Right lobe of liver (tissue), 6 donors: Measurements from ENCODE around the gene GRID1. TPM values are rescaled to one million over a fixed set of nuclear protein-coding genes. Genes with fewer than 3 reads are reported as not detected.

Experiments
- ATAC-seq, 4 donors: fragments of 200-7000 bp; cut with Tn5 transposase; one replicate each; pipeline ENCODE4 v1.9.1; 2020; ENCODE audit warnings: mild to moderate bottlenecking in 4 of 4, moderate library complexity in 4 of 4
- DNase-seq, 3 donors: peaks; one replicate each; pipeline ENCODE4 v3.0.0-alpha.2; 2020
- H3K27ac ChIP-seq, 3 donors: fragments of 200-600 bp; one replicate each; pipeline ENCODE4 v1.8.0; 2022
- H3K27me3 ChIP-seq, 2 donors: fragments of 200-600 bp; one replicate each; pipeline ENCODE4 v1.8.0; 2022
- H3K36me3 ChIP-seq, 4 donors: fragments of 200-600 bp; sonication (generic) in 1 of 4; one replicate each; pipeline versions ENCODE4 v1.5.1 to v1.8.0; 2017 to 2022; ENCODE audit warnings: control low read depth in 1 of 4
- H3K4me1 ChIP-seq, 4 donors: fragments of 200-600 bp; sonication (generic) in 1 of 4; one replicate each; pipeline versions ENCODE4 v1.5.1 to v1.8.0; 2017 to 2022; ENCODE audit warnings: control low read depth in 1 of 4
- H3K4me3 ChIP-seq, 3 donors: fragments of 200-600 bp; one replicate each; pipeline ENCODE4 v1.8.0; 2022
- H3K9me3 ChIP-seq, 4 donors: fragments of 200-600 bp; sonication (generic) in 1 of 4; one replicate each; pipeline versions ENCODE4 v1.5.1 to v1.8.0; 2017 to 2022; ENCODE audit warnings: control low read depth in 1 of 4
- CTCF ChIP-seq, 4 donors: fragments of 200-600 bp in 3 of 4; fragments of 450-650 bp in 1 of 4; IDR thresholded peaks; one replicate each; pipeline versions ENCODE4 v1.5.1 to v1.8.0; 2016 to 2022; ENCODE audit warnings: antibody characterized with exemption in 4 of 4, mild to moderate bottlenecking in 2 of 4
- POLR2A ChIP-seq: fragments of 450-650 bp; IDR thresholded peaks from one replicate; pipeline ENCODE4 v1.6.1; 2017; ENCODE audit warnings: antibody characterized with exemption, mild to moderate bottlenecking
- WGBS: methylation state at CpG from one replicate; pipeline ENCODE4 v1.1.6; 2018; ENCODE audit warnings: low coverage, low lambda C conversion rate; ENCODE audit not compliant: insufficient coverage; ENCODE audit errors: missing lambda C conversion rate; 5-methylcytosine and 5-hydroxymethylcytosine counted together
- intact Hi-C, 2 donors: fragments of 100-400 bp; cut with DNase I; formaldehyde crosslinking; loops; one replicate each; pipeline versions ENCODE4 v1.11.2 to v1.14.1; 2022
- total RNA-seq, 6 experiments: library from RNA; depleted of rRNA in 2 of 6; stranded (reverse); fragments of >200 nt in 2 of 6; fragmentation: NEBNext Ultra II Directional in 3 of 6; extraction: Animal tissue kit (Norgen Biotek cat#: 25700) in 3 of 6; gene quantifications; one replicate each; pipeline versions ENCODE4 v1.1.0 to v1.2.4, GENCODE V29; 2016 to 2023
- donor health status: DM: no; HTN: yes; CAD: no.
- donor health status: DM: no; HTN: no; CAD: no.
- donor health status: DM: no; HTN: no; CAD: no.
- donor health status: DM: no; HTN: yes; CAD: no.
- donor health status: DM: no; HTN: yes; CAD: no.

GRID1 gene
- total RNA-seq, 6 experiments from 2014 or later = 0.05 to 1.9 (median 0.81) TPM

- Histone ChIP-seq H3K4me1 (no peaks in the 10 kb centered on the region), H3K36me3 (no peaks in the 10 kb centered on the region), H3K9me3 (no peaks in the 10 kb centered on the region), H3K27me3 (no peaks in the 10 kb centered on the region), H3K27ac (no peak overlapping the region), H3K4me3 (no peak overlapping the region)
- intact Hi-C loops = no loop called here
- DNase-seq (no peak), ATAC-seq (peak in 1 of 4 donors; percentile 19)
- no peak for TF ChIP-seq CTCF (IDR thresholded peaks at IDR 0.05)
- TF ChIP-seq POLR2A = no peak
- 79% methylated on average over 2 of the region's 7 CpGs for WGBS
Observed at GRCh38 chr10:86229376-86229775, 137.2 kb downstream of the GRID1 start.

DNA sequence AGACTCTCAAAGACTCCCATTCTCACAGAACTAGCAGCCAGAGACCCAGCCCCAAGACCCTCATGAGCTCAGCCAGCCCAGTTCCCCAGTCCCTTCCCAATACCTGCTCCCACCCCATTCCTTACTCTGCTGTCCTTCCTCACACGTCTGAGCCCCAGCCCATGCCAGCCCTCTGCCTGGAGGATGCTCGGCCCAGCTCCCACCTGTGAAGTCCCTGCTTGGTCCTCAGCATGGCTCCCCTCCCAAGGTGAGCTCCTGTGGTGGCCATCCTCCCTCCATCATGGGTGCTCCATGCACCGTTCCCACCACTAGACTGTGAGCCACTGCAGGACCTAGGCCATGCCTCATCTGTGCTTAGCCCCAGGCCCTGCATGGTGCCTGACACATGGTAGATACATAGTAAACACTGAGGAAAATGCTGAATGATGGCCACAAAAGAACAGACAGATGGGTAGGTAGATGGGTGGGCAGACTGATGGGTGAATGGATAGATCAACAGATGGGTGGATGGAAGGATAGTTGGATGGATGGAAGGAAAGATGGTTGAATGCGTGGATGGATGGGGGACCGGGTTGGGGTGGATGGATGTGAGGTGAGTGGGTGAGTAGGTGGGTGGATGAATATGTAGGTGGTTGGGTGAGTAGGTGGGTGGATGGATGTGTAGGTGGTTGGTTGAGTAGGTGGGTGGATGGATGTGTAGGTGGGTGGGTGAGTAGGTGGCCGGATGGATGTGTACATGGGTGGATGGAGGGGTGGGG lies 138.9 kb downstream of the GRID1 start:
- no peak overlapping the region for H3K4me3 ChIP-seq
- DNase-seq = peak in 1 of 3 donors; percentile 46

DNA sequence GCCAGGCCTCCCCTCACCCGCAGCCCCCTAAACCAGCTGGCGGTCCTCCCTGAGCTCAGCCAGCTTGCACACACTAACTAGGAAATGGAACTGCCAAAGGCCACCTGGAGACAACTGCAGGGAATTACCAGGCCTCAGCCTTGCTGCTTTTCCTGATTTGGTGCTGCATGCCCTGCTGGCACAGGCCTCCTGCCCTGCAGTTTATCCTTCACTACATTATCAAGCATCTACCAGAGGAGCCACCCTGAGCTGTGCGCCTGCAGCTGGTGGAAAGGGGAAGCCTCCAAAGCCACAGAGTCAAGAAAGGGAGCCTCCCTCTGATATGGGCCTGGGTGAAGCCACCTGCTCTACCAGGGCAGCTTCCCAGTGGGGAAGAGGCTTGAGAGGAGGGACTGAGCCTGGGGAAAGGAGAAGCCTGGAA lies 139.8 kb downstream of the GRID1 start:
- Histone ChIP-seq H3K36me3 (no peaks in the 10 kb centered on the region), H3K27ac (no peak overlapping the region), H3K4me3 (no peak overlapping the region), H3K4me1 (no peaks in the 10 kb centered on the region), H3K27me3 (no peaks in the 10 kb centered on the region), H3K9me3 (no peaks in the 10 kb centered on the region)
- TF ChIP-seq CTCF (IDR thresholded peaks at IDR 0.05) (no peak), POLR2A (no peak)
- ATAC-seq = no peak
- peak in 1 of 3 donors; percentile 25 for DNase-seq
- WGBS = no CpG with 5 or more reads among the region's 3 CpGs
- intact Hi-C loops = no loop called here

More for the DNA sequence above, 138.9 kb downstream of the GRID1 start:
- H3K27ac ChIP-seq = no peak overlapping the region
- 73% methylated on average over 5 of the region's 6 CpGs for WGBS
- TF ChIP-seq POLR2A = no peak
- no peak for TF ChIP-seq CTCF (IDR thresholded peaks at IDR 0.05)
- no peaks in the 10 kb centered on the region for H3K9me3 ChIP-seq
- intact Hi-C loops = no loop called here
- H3K36me3 ChIP-seq = no peaks in the 10 kb centered on the region
- H3K4me1 ChIP-seq = no peaks in the 10 kb centered on the region
- ATAC-seq = no peak
- H3K27me3 ChIP-seq = no peaks in the 10 kb centered on the region

GRCh38 chr10:86226016-86226415 lies 140.6 kb downstream of the GRID1 start:
- TF ChIP-seq CTCF (IDR thresholded peaks at IDR 0.05) = no peak
- no peak for TF ChIP-seq POLR2A
- Histone ChIP-seq H3K36me3 (no peaks in the 10 kb centered on the region), H3K9me3 (no peaks in the 10 kb centered on the region), H3K27ac (no peak overlapping the region), H3K27me3 (no peaks in the 10 kb centered on the region), H3K4me3 (no peak overlapping the region), H3K4me1 (no peaks in the 10 kb centered on the region)
- DNase-seq = peak in 1 of 3 donors; percentile 2
- ATAC-seq = no peak
- intact Hi-C loops = no loop called here
- 22% methylated on average over 1 of the region's 8 CpGs for WGBS
